Measurements from ENCODE around the gene CRHBP.
"Not testable (repeated sequence)": the region's sequence is repeated elsewhere in the genome, so short reads cannot be mapped to it uniquely, and the experiment has no call there.

Gene CRHBP

GRCh38 chr5:76994337-76994736 is 41.5 kb downstream of the CRHBP start:
- TF ChIP-seq, protein P1, sequence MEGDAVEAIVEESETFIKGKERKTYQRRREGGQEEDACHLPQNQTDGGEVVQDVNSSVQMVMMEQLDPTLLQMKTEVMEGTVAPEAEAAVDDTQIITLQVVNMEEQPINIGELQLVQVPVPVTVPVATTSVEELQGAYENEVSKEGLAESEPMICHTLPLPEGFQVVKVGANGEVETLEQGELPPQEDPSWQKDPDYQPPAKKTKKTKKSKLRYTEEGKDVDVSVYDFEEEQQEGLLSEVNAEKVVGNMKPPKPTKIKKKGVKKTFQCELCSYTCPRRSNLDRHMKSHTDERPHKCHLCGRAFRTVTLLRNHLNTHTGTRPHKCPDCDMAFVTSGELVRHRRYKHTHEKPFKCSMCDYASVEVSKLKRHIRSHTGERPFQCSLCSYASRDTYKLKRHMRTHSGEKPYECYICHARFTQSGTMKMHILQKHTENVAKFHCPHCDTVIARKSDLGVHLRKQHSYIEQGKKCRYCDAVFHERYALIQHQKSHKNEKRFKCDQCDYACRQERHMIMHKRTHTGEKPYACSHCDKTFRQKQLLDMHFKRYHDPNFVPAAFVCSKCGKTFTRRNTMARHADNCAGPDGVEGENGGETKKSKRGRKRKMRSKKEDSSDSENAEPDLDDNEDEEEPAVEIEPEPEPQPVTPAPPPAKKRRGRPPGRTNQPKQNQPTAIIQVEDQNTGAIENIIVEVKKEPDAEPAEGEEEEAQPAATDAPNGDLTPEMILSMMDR (IDR thresholded peaks at IDR 0.05; ENCODE audit: control extremely low read depth, extremely low read depth, low read depth, missing control alignments) = no peak
- POLR2A ChIA-PET = no interaction called here
- DNase-seq (ENCODE audit: extremely low spot score) = no peak
- CTCF ChIA-PET = no interaction called here

DNA sequence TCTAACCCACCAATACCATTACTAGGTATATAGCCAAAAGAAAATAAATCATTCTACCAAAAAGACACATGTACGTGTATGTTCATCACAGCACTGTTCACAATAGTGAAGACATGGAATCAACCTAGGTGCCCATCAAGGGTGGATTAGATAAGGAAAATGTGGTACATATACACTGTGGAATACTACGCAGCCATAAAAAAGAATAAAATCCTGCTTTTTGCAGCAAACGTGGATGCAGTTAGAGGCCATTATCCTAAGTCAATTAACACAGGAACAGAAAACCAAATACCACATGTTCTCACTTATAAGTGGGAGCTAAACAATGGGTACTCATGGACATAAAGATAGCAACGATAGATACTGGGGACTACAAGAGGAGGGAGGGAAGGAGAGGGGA is 45.4 kb downstream of the CRHBP start:
- DNase-seq (ENCODE audit: extremely low spot score); CTCF ChIA-PET; POLR2A ChIA-PET: not testable (repeated sequence)

DNA sequence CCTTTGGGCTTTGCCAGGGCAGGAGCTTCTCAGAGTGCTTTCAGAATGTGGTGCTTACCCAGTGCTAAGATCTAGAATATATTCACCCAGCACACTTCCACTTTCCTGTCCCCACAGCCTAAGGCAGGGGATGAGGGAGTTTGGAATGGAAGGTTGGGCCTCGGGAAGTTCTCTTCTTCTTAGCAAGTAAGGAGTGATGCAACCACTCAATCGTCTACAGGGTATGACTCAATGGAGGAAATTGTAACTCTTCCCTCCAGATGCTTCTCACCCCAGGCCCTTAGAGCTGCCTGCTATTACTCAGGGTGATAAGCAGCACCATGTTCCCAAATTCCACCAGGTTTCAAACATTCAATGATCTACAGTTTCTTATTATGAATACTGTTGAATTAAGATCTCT is 46.6 kb downstream of the CRHBP start:
- no peak for DNase-seq (ENCODE audit: extremely low spot score)
- POLR2A ChIA-PET = no interaction called here
- TF ChIP-seq, protein P1 (IDR thresholded peaks at IDR 0.05; ENCODE audit: control extremely low read depth, extremely low read depth, low read depth, missing control alignments) = no peak
- CTCF ChIA-PET = no interaction called here

DNA sequence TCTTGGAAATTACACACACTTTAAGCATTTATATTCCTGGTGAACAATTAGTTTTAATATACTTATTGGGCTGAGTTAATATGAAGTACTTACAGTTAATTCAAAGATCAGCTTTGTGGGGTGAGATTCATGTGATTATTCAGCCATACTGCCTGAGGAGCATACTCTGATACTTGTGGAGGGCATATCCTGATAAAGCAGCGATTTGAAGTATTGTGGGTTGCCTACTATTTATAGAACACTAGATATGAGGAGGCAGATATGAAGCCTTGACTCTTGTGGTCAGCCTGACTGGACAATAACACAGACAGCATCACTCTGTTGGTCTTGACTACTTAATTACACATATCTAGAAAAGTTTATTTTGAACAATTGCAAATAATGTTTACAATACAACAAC is 50.4 kb downstream of the CRHBP start:
- ChIA-PET CTCF (no interaction called here), POLR2A (no interaction called here)
- no peak for DNase-seq (ENCODE audit: extremely low spot score)
- TF ChIP-seq, protein P1 (IDR thresholded peaks at IDR 0.05; ENCODE audit: control extremely low read depth, extremely low read depth, low read depth, missing control alignments) = no peak

DNA sequence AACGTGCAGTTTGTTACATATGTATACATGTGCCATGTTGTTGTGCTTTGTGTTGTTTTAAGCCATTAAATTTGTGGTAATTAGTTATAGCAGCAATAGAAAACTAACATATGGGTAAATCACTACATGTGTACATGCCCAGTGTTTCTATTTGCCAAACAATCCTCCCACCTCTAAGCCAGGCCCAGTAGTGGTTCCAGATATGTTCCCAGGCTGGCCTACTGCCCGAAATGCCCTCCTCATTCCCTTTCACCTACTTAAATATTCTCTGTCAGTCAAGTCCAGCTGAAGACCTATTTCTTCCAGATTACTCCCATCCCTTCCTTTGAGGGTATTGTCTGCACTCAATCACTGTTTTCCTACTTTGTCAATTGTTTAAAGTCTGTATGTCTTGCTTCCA is 53.3 kb downstream of the CRHBP start:
- TF ChIP-seq, protein P1 (IDR thresholded peaks at IDR 0.05; ENCODE audit: control extremely low read depth, extremely low read depth, low read depth, missing control alignments) = no peak
- no peak for DNase-seq (ENCODE audit: extremely low spot score)
- ChIA-PET POLR2A (no interaction called here), CTCF (no interaction called here)

GRCh38 chr5:77008413-77008812 is 55.6 kb downstream of the CRHBP start:
- ChIA-PET POLR2A (no interaction called here), CTCF (no interaction called here)
- TF ChIP-seq, protein P1 (IDR thresholded peaks at IDR 0.05; ENCODE audit: control extremely low read depth, extremely low read depth, low read depth, missing control alignments) = no peak
- DNase-seq (ENCODE audit: extremely low spot score) = no peak

- no peak for DNase-seq (ENCODE audit: extremely low spot score)
- ChIA-PET CTCF (no interaction called here), POLR2A (no interaction called here)
- TF ChIP-seq, protein P1 (IDR thresholded peaks at IDR 0.05; ENCODE audit: control extremely low read depth, extremely low read depth, low read depth, missing control alignments) = no peak
Measured at GRCh38 chr5:77010243-77010642, 57.4 kb downstream of the CRHBP start.

Data from GM10248 (cell line).